Bronchial epithelial cell (primary cell): ENCODE data around the gene ZC3H11A. TPM values are rescaled to one million over a fixed set of nuclear protein-coding genes. Genes with fewer than 3 reads are reported as not detected.
"Not testable (repeated sequence)": the region's sequence is repeated elsewhere in the genome, so short reads cannot be mapped to it uniquely, and the experiment has no call there.

Experiments
- DNase-seq: peaks from one replicate; pipeline ENCODE4 v3.0.0-alpha.2; 2010; ENCODE audit warnings: low read depth
- FAIRE-seq: peaks from 2 replicates; lab custom pipeline; 2011; peaks lifted over from hg19 to GRCh38; lab: Jason Lieb, UNC
- H3K27me3 ChIP-seq: 2 replicates; pipeline ENCODE4 v1.5.1; 2011; ENCODE audit warnings: low read length; ENCODE audit not compliant: control insufficient read depth, insufficient read depth
- H3K36me3 ChIP-seq: 2 replicates; pipeline ENCODE4 v1.5.1; 2011; ENCODE audit warnings: low read length; ENCODE audit not compliant: control insufficient read depth, insufficient read depth
- H3K4me3 ChIP-seq: 2 replicates; pipeline ENCODE4 v1.5.1; 2011; ENCODE audit warnings: mild to moderate bottlenecking, low read depth, low read length, control low read depth
- total RNA-seq: library from RNA; depleted of rRNA; stranded (reverse); fragments of >200 nt; gene quantifications from 2 replicates; pipeline ENCODE4 v1.2.1, GENCODE V29; 2014
- TF ChIP-seq, protein P1 (sequence below): IDR thresholded peaks from 2 replicates; pipeline ENCODE4 v1.5.1; 2011; ENCODE audit warnings: mild to moderate bottlenecking, moderate library complexity, low read length, control low read depth, inconsistent platforms; ENCODE audit not compliant: insufficient read depth, severe bottlenecking

Gene ZC3H11A
- total RNA-seq, 1 donor from 2014 or later: 58.2 TPM

DNA sequence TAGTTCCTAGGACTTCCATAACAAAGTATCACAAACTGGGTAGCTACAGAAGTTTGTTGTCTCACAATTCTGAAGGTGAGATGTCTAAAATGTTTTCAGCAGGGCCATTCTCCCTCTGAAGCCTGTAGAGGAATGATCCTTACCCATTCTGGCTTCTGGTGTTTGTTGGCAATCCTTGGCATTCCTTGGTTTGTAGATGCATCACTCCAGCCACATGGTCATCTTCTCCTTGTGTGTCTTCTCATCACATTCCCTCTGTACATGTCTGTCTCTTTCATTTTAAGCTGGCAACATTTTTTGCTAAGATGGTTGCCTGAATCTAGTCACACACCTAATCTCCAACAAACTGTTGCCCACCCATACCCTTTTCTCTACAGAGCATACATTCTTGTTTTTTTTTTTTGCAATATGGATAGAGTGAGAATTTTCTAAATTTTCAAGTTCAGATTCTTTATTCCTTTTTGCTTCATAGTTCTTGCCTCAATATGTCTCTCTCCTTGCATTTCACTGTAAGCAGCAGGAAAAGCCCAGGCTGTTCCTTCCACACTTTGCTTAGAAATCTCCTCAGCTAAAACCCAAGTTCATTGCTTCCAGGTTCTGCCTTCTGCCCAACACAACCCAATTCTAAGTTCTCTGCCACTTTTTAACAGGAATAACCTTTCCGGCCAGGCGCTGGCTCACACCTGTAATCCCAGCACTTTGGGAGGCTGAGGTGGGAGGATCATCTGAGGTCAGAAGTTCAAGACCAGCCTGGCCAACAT lies 18.3 kb downstream of the ZC3H11A start:
- no peak for FAIRE-seq
- DNase-seq: no peak
- TF ChIP-seq, protein P1, sequence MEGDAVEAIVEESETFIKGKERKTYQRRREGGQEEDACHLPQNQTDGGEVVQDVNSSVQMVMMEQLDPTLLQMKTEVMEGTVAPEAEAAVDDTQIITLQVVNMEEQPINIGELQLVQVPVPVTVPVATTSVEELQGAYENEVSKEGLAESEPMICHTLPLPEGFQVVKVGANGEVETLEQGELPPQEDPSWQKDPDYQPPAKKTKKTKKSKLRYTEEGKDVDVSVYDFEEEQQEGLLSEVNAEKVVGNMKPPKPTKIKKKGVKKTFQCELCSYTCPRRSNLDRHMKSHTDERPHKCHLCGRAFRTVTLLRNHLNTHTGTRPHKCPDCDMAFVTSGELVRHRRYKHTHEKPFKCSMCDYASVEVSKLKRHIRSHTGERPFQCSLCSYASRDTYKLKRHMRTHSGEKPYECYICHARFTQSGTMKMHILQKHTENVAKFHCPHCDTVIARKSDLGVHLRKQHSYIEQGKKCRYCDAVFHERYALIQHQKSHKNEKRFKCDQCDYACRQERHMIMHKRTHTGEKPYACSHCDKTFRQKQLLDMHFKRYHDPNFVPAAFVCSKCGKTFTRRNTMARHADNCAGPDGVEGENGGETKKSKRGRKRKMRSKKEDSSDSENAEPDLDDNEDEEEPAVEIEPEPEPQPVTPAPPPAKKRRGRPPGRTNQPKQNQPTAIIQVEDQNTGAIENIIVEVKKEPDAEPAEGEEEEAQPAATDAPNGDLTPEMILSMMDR: no peak
- H3K36me3 ChIP-seq: peaks cover 4% of the 10 kb centered on the region
- H3K27me3 ChIP-seq: no peaks in the 10 kb centered on the region
- no peak overlapping the region for H3K4me3 ChIP-seq

DNA sequence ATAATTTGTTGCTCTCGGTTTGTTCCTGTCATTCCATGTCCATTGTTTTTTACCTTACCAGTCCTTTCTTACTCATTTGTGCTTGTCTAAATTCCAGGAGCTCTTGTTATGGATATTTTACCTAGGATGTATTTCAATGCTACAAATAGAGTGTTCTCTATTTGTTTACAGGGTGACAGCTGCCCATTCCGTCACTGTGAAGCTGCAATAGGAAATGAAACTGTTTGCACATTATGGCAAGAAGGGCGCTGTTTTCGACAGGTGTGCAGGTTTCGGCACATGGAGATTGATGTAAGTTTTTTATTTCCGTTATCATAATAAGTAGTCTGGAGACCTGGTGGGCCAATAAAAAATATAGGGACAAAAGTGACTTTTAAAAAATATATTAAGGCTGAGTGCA lies 23.0 kb downstream of the ZC3H11A start:
- DNase-seq (no peak), FAIRE-seq (no peak)
- no peak overlapping the region for H3K4me3 ChIP-seq
- peaks cover 12% of the 10 kb centered on the region for H3K36me3 ChIP-seq
- TF ChIP-seq, protein P1: no peak
- no peaks in the 10 kb centered on the region for H3K27me3 ChIP-seq

DNA sequence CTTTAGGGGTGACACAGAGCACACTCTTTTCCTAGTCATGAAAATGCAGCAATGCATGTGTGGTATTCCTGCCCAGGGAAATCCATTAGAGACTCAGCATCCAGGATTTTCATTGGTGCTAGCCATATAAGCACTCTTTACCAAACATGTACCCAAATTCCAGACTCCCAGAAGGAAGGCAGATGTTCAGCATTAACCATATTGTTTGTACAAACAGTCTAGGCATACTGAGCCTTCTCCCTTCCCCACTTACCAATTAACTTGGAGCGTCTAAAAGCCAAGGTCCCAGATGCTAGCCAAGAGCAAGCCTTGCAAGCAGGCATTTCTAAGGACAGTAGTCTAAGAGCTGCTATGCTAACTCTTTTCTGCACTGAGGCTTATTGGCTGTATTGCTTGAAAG lies 27.9 kb downstream of the ZC3H11A start:
- Histone ChIP-seq H3K36me3 (peaks cover 9% of the 10 kb centered on the region), H3K4me3 (no peak overlapping the region), H3K27me3 (no peaks in the 10 kb centered on the region)
- TF ChIP-seq, protein P1: no peak
- FAIRE-seq (no peak), DNase-seq (no peak)

DNA sequence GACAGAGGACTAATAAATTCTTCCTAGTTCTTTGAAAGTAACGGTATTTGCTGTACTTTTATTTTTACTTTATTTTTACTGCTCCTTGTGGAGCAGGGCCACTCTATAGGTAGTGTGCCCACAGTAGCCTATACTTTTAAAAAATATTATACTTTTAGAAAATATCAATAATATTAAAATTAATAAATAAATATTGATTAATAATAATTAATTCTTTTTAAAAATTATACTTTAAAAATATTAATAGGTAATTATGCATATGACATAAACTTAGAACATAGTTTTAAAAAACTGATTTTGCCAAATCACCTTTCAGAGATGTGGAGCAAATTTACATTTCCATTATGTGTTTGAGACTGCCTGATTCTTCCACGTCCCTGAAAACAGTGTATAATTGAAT lies 30.8 kb downstream of the ZC3H11A start:
- Histone ChIP-seq H3K27me3 (no peaks in the 10 kb centered on the region), H3K4me3 (no peak overlapping the region), H3K36me3 (peaks cover 7% of the 10 kb centered on the region)
- TF ChIP-seq, protein P1: no peak
- FAIRE-seq (no peak), DNase-seq (no peak)

DNA sequence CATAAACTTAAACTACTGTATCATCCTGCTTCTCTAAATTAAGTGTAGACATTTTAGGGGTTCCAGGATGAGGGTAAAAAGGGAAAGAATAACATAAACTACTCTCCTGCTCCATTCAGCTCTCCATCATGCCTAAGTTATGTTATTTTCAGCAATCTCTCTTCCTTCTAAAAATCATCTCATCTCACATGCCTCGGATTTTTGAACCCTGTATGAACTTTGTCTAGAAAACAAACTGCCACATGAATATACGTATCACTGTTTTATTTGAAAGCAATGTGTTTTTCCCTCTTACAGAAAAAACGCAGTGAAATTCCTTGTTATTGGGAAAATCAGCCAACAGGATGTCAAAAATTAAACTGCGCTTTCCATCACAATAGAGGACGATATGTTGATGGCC lies 32.6 kb downstream of the ZC3H11A start:
- no peak for FAIRE-seq
- peaks cover 4% of the 10 kb centered on the region for H3K36me3 ChIP-seq
- H3K4me3 ChIP-seq: no peak overlapping the region
- no peaks in the 10 kb centered on the region for H3K27me3 ChIP-seq
- TF ChIP-seq, protein P1: no peak
- DNase-seq: no peak

DNA sequence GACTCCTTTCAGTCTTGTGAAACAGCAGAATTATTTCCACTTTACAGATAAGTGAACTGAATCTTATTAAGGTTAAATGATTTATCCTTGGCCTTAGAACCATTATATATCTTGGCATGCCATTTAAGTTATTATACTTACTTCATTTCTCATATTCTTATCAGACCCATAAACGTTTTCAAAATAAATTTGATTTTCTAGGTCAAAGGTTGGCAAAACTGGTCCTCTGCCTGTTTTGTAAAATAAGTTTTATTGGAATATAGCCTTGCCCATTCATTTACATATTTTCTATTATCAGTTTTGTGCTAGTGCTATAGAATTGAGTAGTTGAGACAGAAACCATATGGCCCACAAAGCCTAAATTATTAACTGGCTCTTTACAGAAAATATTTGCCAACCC lies 33.1 kb downstream of the ZC3H11A start:
- Histone ChIP-seq H3K4me3 (no peak overlapping the region), H3K27me3 (no peaks in the 10 kb centered on the region), H3K36me3 (peaks cover 5% of the 10 kb centered on the region)
- TF ChIP-seq, protein P1: no peak
- no peak for FAIRE-seq
- DNase-seq: no peak

DNA sequence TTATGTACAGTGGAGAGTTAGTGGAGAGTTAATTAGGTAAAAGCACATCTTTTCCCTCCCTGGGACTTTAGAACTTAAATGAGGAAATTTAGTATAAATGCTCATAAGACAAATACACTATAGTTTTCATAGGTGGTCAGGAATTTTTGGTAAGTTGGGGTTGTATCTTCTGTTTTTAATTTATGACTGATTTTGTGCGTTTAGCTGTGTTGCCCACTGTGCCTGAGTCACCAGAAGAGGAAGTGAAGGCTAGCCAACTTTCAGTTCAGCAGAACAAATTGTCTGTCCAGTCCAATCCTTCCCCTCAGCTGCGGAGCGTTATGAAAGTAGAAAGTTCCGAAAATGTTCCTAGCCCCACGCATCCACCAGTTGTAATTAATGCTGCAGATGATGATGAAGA lies 33.8 kb downstream of the ZC3H11A start:
- not testable (repeated sequence) for H3K4me3 ChIP-seq, H3K36me3 ChIP-seq, H3K27me3 ChIP-seq, DNase-seq, FAIRE-seq
